Endodermal cell (in vitro differentiated cells): ENCODE results near the gene BRICD5. TPM values are rescaled to one million over a fixed set of nuclear protein-coding genes. Genes with fewer than 3 reads are reported as not detected.

Experiments
- DNase-seq: peaks from one replicate; pipeline ENCODE4 v3.0.0-alpha.2; 2017
- H3K27ac ChIP-seq: 2 replicates; pipeline ENCODE4 v1.5.1; 2013; ENCODE audit warnings: mild to moderate bottlenecking, low read depth, low read length, moderate library complexity
- H3K27me3 ChIP-seq: 2 replicates; pipeline ENCODE4 v1.6.1; 2013; ENCODE audit warnings: mild to moderate bottlenecking, low read length, moderate library complexity; ENCODE audit not compliant: insufficient read depth, control insufficient read depth, poor library complexity, severe bottlenecking
- H3K36me3 ChIP-seq: 2 replicates; pipeline ENCODE4 v1.7.0; 2013; ENCODE audit warnings: mild to moderate bottlenecking, low read length, moderate library complexity; ENCODE audit not compliant: control insufficient read depth, insufficient read depth
- H3K4me1 ChIP-seq: one replicate; pipeline ENCODE4 v1.7.0; 2013; ENCODE audit warnings: low read length; ENCODE audit not compliant: control insufficient read depth, insufficient read depth
- H3K4me3 ChIP-seq: 2 replicates; pipeline ENCODE4 v1.5.1; 2013; ENCODE audit warnings: mild to moderate bottlenecking, low read length, moderate library complexity
- H3K9ac ChIP-seq: 2 replicates; pipeline ENCODE4 v1.6.1; 2013; ENCODE audit warnings: mild to moderate bottlenecking, low read length, moderate library complexity; ENCODE audit not compliant: poor library complexity, severe bottlenecking; ENCODE audit errors: extremely low read depth
- H3K9me3 ChIP-seq: 2 replicates; pipeline ENCODE4 v1.6.1; 2013; ENCODE audit warnings: mild to moderate bottlenecking, low read length, moderate library complexity; ENCODE audit not compliant: control insufficient read depth
- H3K27ac Mint-ChIP-seq: 2 replicates; pipeline ENCODE4 v1.8.0; 2020; ENCODE audit warnings: mixed read lengths
- H3K27me3 Mint-ChIP-seq: 2 replicates; pipeline ENCODE4 v1.8.0; 2021; ENCODE audit warnings: mild to moderate bottlenecking, mixed read lengths; ENCODE audit not compliant: insufficient read depth
- H3K36me3 Mint-ChIP-seq: 2 replicates; pipeline ENCODE4 v1.8.0; 2020; ENCODE audit warnings: low read depth, mixed read lengths
- H3K4me1 Mint-ChIP-seq: 2 replicates; pipeline ENCODE4 v1.8.0; 2020; ENCODE audit warnings: mixed read lengths
- H3K4me3 Mint-ChIP-seq: 2 replicates; pipeline ENCODE4 v1.8.0; 2020; ENCODE audit warnings: mild to moderate bottlenecking, moderate library complexity, mixed read lengths
- H3K9me3 Mint-ChIP-seq: 2 replicates; pipeline ENCODE4 v1.8.0; 2020; ENCODE audit warnings: mild to moderate bottlenecking, mixed read lengths
- CTCF ChIP-seq: fragments of 200-600 bp; sonication (generic); conservative IDR thresholded peaks from 2 replicates; pipeline ENCODE4 v1.5.0; 2021; ENCODE audit warnings: antibody characterized with exemption, mild to moderate bottlenecking
- WGBS, 2 experiments: methylation state at CpG; one replicate each; pipeline versions ENCODE4 v1.1.5 to v1.1.7; 2013; ENCODE audit warnings: missing lambda C conversion rate in 2 of 2, mixed read lengths in 1 of 2; ENCODE audit not compliant: insufficient coverage in 1 of 2, insufficient read length in 1 of 2; 5-methylcytosine and 5-hydroxymethylcytosine counted together
- total RNA-seq, 2 donors: library from RNA; stranded (reverse); fragmentation: NEBNext Ultra II Directional in 1 of 2; extraction: Animal tissue kit (Norgen Biotek cat#: 25700) in 1 of 2; gene quantifications; 2 replicates in 1 of 2; 3 replicates in 1 of 2; pipeline ENCODE4 v1.2.1, GENCODE V29; 2021

BRICD5 gene
- total RNA-seq, 2 donors from 2014 or later, result 7.7 to 15.0 TPM

GRCh38 chr16:2162676-2163118 lies 48.0 kb downstream of the BRICD5 start:
- Mint-ChIP-seq H3K36me3 (peaks cover 12% of the 10 kb centered on the region), H3K9me3 (no peaks in the 10 kb centered on the region), H3K27me3 (no peaks in the 10 kb centered on the region), H3K4me3 (no peak overlapping the region), H3K4me1 (peaks cover 10% of the 10 kb centered on the region), H3K27ac (no peak overlapping the region)
- no peaks in the 10 kb centered on the region for H3K27me3 ChIP-seq
- H3K4me1 ChIP-seq, result peaks cover 5% of the 10 kb centered on the region
- no peak overlapping the region for H3K27ac ChIP-seq
- 94 to 98% methylated on average over 12 to 13 of the region's 13 CpGs for WGBS, 2 experiments
- DNase-seq, result no peak
- TF ChIP-seq CTCF, result no peak
- no peaks in the 10 kb centered on the region for H3K9me3 ChIP-seq
- H3K9ac ChIP-seq, result no peak overlapping the region
- H3K4me3 ChIP-seq, result no peak overlapping the region
- H3K36me3 ChIP-seq, result no peaks in the 10 kb centered on the region

DNA sequence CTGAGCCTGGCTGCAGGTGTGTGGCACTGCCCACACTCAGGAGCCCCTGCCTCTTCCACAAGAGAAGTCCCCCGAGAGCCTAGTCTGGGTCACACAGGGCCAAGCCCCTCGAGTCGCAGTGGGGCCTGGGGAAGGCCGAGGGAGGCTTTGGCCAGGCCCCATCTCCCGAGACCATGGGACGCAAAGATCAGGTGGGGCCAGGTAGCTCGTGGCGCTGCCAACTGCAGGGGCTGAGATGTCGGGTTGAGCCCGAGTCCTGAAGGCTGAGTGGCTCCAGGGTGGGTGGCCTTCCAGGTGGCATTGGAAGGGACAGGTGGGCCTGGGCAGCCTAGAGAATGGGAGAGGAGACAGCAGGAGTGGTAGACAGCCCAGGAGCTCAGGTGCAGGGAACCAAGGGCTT lies 48.8 kb downstream of the BRICD5 start:
- DNase-seq, result no peak
- no peak for TF ChIP-seq CTCF
- WGBS, 2 experiments, result 94 to 98% methylated on average over 8 to 10 of the region's 10 CpGs
- Histone ChIP-seq H3K27ac (peak overlapping the region; percentile 53), H3K27me3 (no peaks in the 10 kb centered on the region), H3K4me3 (no peak overlapping the region), H3K36me3 (no peaks in the 10 kb centered on the region), H3K4me1 (peaks cover 13% of the 10 kb centered on the region), H3K9me3 (no peaks in the 10 kb centered on the region), H3K9ac (no peak overlapping the region)
- Mint-ChIP-seq H3K4me1 (peaks cover 18% of the 10 kb centered on the region), H3K36me3 (peaks cover 10% of the 10 kb centered on the region), H3K4me3 (no peak overlapping the region), H3K27me3 (no peaks in the 10 kb centered on the region), H3K9me3 (no peaks in the 10 kb centered on the region), H3K27ac (peak overlapping the region; percentile 26)

DNA sequence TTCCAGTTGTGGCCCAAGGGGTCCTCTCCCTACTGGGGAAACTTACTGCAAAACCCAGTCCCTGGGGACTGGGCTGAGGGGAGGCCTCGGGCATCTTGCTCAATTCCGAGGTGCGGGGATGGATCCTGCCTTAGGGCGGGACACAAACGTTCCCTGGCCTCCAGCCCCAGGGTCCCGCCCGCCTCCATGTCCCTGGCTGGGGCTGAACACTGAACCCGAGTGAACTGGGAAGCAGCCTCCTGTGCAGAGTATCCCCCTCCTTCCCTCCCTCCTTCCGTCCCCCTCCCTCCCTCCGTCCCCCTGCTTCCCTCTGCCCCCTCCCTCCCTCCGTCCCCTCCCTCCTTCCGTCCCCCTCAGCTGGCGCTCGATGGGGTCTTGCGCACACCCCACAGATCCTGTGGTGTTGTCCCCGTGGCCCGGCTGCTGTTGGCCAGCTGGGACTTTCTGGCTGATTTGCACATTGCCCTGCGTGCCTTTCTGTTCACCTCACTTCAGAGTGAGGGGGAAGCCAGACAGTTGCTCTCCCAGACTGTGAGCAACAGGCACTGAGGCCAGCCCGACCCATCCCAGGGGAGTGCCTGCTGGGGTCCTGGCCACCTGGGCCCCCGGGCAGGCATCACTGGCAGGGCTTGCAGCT lies 49.6 kb downstream of the BRICD5 start:
- Mint-ChIP-seq H3K9me3 (no peaks in the 10 kb centered on the region), H3K4me1 (peaks cover 25% of the 10 kb centered on the region), H3K27ac (no peak overlapping the region), H3K27me3 (no peaks in the 10 kb centered on the region), H3K36me3 (peaks cover 5% of the 10 kb centered on the region), H3K4me3 (no peak overlapping the region)
- H3K4me1 ChIP-seq, result peaks cover 16% of the 10 kb centered on the region
- no peak overlapping the region for H3K4me3 ChIP-seq
- WGBS, 2 experiments, result 70 to 93% methylated on average over 5 to 18 of the region's 20 CpGs
- H3K27ac ChIP-seq, result peak overlapping the region; percentile 53
- H3K9ac ChIP-seq, result no peak overlapping the region
- H3K9me3 ChIP-seq, result no peaks in the 10 kb centered on the region
- H3K27me3 ChIP-seq, result no peaks in the 10 kb centered on the region
- no peaks in the 10 kb centered on the region for H3K36me3 ChIP-seq
- TF ChIP-seq CTCF, result no peak
- no peak for DNase-seq

Other genes starting within 250 kb of the BRICD5 start
- 1,000 to 10,000 TPM; 3,064 to 3,492 TPM for gene RPS2, start 246.0 kb downstream of the BRICD5 start, total RNA-seq
- gene RNF151, start 244.0 kb downstream of the BRICD5 start, total RNA-seq, result under 1 TPM in 1 of 2 donors, not detected in 1; 0.44 TPM
- 10 to 100 TPM; 43.4 to 49.7 TPM for gene TBL3, start 238.8 kb downstream of the BRICD5 start, total RNA-seq
- gene NOXO1, start 229.4 kb downstream of the BRICD5 start, total RNA-seq, result under 1 TPM in 1 of 2 donors, not detected in 1; 0.42 TPM
- 10 to 100 TPM; 40.3 to 45.5 TPM for gene GFER, start 226.7 kb downstream of the BRICD5 start, total RNA-seq
- 10 to 100 TPM in 1 of 2 donors, 1 to 10 TPM in 1; 7.0 to 11.2 TPM for gene SYNGR3, start 220.9 kb downstream of the BRICD5 start, total RNA-seq
- 10 to 100 TPM; 45.6 to 49.5 TPM for gene ZNF598, start 201.0 kb downstream of the BRICD5 start, total RNA-seq
- 1 to 10 TPM; 1.2 to 1.9 TPM for gene NPW, start 191.1 kb downstream of the BRICD5 start, total RNA-seq
- 10 to 100 TPM; 20.1 to 25.5 TPM for gene NHERF2, start 184.0 kb downstream of the BRICD5 start, total RNA-seq
- gene NTHL1, start 163.0 kb downstream of the BRICD5 start, total RNA-seq, result 10 to 100 TPM; 43.2 to 46.1 TPM
- gene TSC2, start 162.9 kb downstream of the BRICD5 start, total RNA-seq, result 100 to 1,000 TPM; 166 to 192 TPM
- gene PKD1, start 75.0 kb downstream of the BRICD5 start, total RNA-seq, result 100 to 1,000 TPM; 104 to 110 TPM
- 1 to 10 TPM; 3.2 to 4.9 TPM for gene RAB26, start 62.2 kb downstream of the BRICD5 start, total RNA-seq
- gene TRAF7, start 55.1 kb downstream of the BRICD5 start, total RNA-seq, result 100 to 1,000 TPM; 108 to 110 TPM
- 1 to 10 TPM; 8.2 to 9.7 TPM for gene CASKIN1, start 14.3 kb downstream of the BRICD5 start, total RNA-seq
- gene MLST8, start 5.4 kb downstream of the BRICD5 start, total RNA-seq, result 10 to 100 TPM; 60.3 to 70.8 TPM
- 10 to 100 TPM; 31.0 to 32.0 TPM for gene PGP, start 4.0 kb upstream of the BRICD5 start, total RNA-seq
- 10 to 100 TPM; 24.5 to 29.6 TPM for gene E4F1, start 12.7 kb upstream of the BRICD5 start, total RNA-seq
- 1 to 10 TPM in 1 of 2 donors, under 1 TPM in 1; 0.35 to 1.3 TPM for gene DNASE1L2, start 25.6 kb upstream of the BRICD5 start, total RNA-seq
- gene ECI1, start 40.7 kb upstream of the BRICD5 start, total RNA-seq, result 10 to 100 TPM; 75.8 to 94.7 TPM
- 100 to 1,000 TPM; 273 to 289 TPM for gene RNPS1, start 57.3 kb upstream of the BRICD5 start, total RNA-seq
- 1 to 10 TPM; 3.3 to 3.5 TPM for gene ABCA3, start 129.9 kb upstream of the BRICD5 start, total RNA-seq
- gene CCNF, start 218.6 kb upstream of the BRICD5 start, total RNA-seq, result 10 to 100 TPM; 50.8 to 58.9 TPM
- 10 to 100 TPM; 44.0 to 57.6 TPM for gene TEDC2, start 249.2 kb upstream of the BRICD5 start, total RNA-seq